ENCODE data around the gene RABGAP1L.

RABGAP1L gene

GRCh38 chr1:174131032-174131638 lies 28.2 kb upstream of the RABGAP1L start:
- Histone ChIP-seq H3K4me2 (ENCODE audit: low read depth, low read length, poor library complexity, severe bottlenecking) (no peak overlapping the region), H3K27me3 (ENCODE audit: low read length) (no peaks in the 10 kb centered on the region), H4K20me1 (ENCODE audit: low read depth, low read length) (no peaks in the 10 kb centered on the region), H3K9me3 (ENCODE audit: insufficient read depth, low read length) (no peaks in the 10 kb centered on the region), H3K27ac (ENCODE audit: low read depth, low read length) (no peak overlapping the region), H2AFZ (ENCODE audit: low read depth, low read length, severe bottlenecking) (no peak overlapping the region), H3F3A (ENCODE audit: insufficient read depth) (no peaks in the 10 kb centered on the region), H3K36me3 (ENCODE audit: low read length) (no peaks in the 10 kb centered on the region), H3K79me2 (ENCODE audit: insufficient read depth, low read length) (no peaks in the 10 kb centered on the region), H3K9ac (ENCODE audit: low read length) (no peak overlapping the region), H3K4me3 (ENCODE audit: insufficient read depth, low read length, poor library complexity, severe bottlenecking) (no peak overlapping the region), H3K9me2 (replicated peaks; ENCODE audit: insufficient read depth, low read length) (no peaks in the 10 kb centered on the region)
- no peak for TF ChIP-seq EZH2phosphoT487 (conservative IDR thresholded peaks at IDR 0.05; ENCODE audit: low read length)
- TF ChIP-seq, protein P1, sequence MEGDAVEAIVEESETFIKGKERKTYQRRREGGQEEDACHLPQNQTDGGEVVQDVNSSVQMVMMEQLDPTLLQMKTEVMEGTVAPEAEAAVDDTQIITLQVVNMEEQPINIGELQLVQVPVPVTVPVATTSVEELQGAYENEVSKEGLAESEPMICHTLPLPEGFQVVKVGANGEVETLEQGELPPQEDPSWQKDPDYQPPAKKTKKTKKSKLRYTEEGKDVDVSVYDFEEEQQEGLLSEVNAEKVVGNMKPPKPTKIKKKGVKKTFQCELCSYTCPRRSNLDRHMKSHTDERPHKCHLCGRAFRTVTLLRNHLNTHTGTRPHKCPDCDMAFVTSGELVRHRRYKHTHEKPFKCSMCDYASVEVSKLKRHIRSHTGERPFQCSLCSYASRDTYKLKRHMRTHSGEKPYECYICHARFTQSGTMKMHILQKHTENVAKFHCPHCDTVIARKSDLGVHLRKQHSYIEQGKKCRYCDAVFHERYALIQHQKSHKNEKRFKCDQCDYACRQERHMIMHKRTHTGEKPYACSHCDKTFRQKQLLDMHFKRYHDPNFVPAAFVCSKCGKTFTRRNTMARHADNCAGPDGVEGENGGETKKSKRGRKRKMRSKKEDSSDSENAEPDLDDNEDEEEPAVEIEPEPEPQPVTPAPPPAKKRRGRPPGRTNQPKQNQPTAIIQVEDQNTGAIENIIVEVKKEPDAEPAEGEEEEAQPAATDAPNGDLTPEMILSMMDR (IDR thresholded peaks at IDR 0.05; ENCODE audit: insufficient read depth, low read length, poor library complexity, severe bottlenecking) = no peak

DNA sequence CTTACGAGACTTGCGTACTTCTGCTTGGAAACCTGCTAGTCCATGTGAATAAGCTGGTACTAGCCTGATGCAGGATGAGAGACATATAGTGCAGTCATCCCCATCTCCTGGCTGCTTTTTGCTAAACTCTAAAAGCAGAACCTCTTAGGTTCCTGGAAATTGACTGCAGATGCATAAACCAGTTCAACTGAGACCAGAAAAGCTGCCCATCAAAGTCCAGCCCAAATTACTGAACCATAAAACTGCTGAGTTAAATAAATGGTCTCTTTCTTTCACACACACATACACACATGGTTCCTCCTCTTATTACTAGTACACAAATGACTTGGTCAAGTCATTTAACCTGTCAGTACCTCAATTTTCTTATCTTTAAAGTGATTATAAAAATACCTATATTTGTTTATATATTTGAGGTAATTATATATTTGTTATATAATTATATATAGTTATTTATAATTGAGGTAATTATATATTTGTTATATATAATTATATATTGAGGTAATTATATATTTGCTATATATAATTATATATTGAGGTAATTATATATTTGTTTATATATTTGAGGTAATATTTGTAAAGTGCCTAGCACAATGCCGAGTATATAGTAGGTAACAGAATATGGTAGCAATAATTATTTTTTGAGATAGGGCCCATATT lies 25.2 kb upstream of the RABGAP1L start:
- Histone ChIP-seq H3K27ac (ENCODE audit: low read depth, low read length) (no peak overlapping the region), H3K9me2 (replicated peaks; ENCODE audit: insufficient read depth, low read length) (no peaks in the 10 kb centered on the region), H3K27me3 (ENCODE audit: low read length) (no peaks in the 10 kb centered on the region), H2AFZ (ENCODE audit: low read depth, low read length, severe bottlenecking) (no peak overlapping the region), H3K4me3 (ENCODE audit: insufficient read depth, low read length, poor library complexity, severe bottlenecking) (no peak overlapping the region), H4K20me1 (ENCODE audit: low read depth, low read length) (no peaks in the 10 kb centered on the region), H3F3A (ENCODE audit: insufficient read depth) (no peaks in the 10 kb centered on the region), H3K9ac (ENCODE audit: low read length) (no peak overlapping the region), H3K9me3 (ENCODE audit: insufficient read depth, low read length) (no peaks in the 10 kb centered on the region), H3K79me2 (ENCODE audit: insufficient read depth, low read length) (no peaks in the 10 kb centered on the region), H3K36me3 (ENCODE audit: low read length) (no peaks in the 10 kb centered on the region), H3K4me2 (ENCODE audit: low read depth, low read length, poor library complexity, severe bottlenecking) (no peak overlapping the region)
- TF ChIP-seq, protein P1 (IDR thresholded peaks at IDR 0.05; ENCODE audit: insufficient read depth, low read length, poor library complexity, severe bottlenecking) = no peak
- TF ChIP-seq EZH2phosphoT487 (conservative IDR thresholded peaks at IDR 0.05; ENCODE audit: low read length) = no peak

GRCh38 chr1:174135211-174135610 lies 24.1 kb upstream of the RABGAP1L start:
- Histone ChIP-seq H3K27me3 (ENCODE audit: low read length) (no peaks in the 10 kb centered on the region), H3K79me2 (ENCODE audit: insufficient read depth, low read length) (no peaks in the 10 kb centered on the region), H3K9ac (ENCODE audit: low read length) (no peak overlapping the region), H3F3A (ENCODE audit: insufficient read depth) (no peaks in the 10 kb centered on the region), H3K4me3 (ENCODE audit: insufficient read depth, low read length, poor library complexity, severe bottlenecking) (no peak overlapping the region), H2AFZ (ENCODE audit: low read depth, low read length, severe bottlenecking) (no peak overlapping the region), H3K4me2 (ENCODE audit: low read depth, low read length, poor library complexity, severe bottlenecking) (no peak overlapping the region), H3K9me3 (ENCODE audit: insufficient read depth, low read length) (no peaks in the 10 kb centered on the region), H4K20me1 (ENCODE audit: low read depth, low read length) (no peaks in the 10 kb centered on the region), H3K27ac (ENCODE audit: low read depth, low read length) (no peak overlapping the region), H3K36me3 (ENCODE audit: low read length) (no peaks in the 10 kb centered on the region), H3K9me2 (replicated peaks; ENCODE audit: insufficient read depth, low read length) (no peaks in the 10 kb centered on the region)
- TF ChIP-seq, protein P1 (IDR thresholded peaks at IDR 0.05; ENCODE audit: insufficient read depth, low read length, poor library complexity, severe bottlenecking) = no peak
- TF ChIP-seq EZH2phosphoT487 (conservative IDR thresholded peaks at IDR 0.05; ENCODE audit: low read length) = no peak
